NCI-H2107 treated with DMSO at 0.1 percent for 48 hours (cell line): Measurements from ENCODE around the gene MYO1F.

ENCODE experiments used
- DNase-seq: peaks from one replicate; lab custom pipeline; 2025; ENCODE audit not compliant: unreplicated experiment; lab: John Stamatoyannopoulos, UW

MYO1F gene

GRCh38 chr19:8499048-8499833 lies 78.0 kb downstream of the MYO1F start:
- no peak for DNase-seq

- DNase-seq, result no peak
These were observed 78.9 kb downstream of the MYO1F start for GRCh38 chr19:8498295-8498694.

GRCh38 chr19:8494158-8494557 lies 83.1 kb downstream of the MYO1F start:
- no peak for DNase-seq

- DNase-seq, result no peak
These were observed 85.7 kb downstream of the MYO1F start for GRCh38 chr19:8491574-8491973.

- DNase-seq, result no peak
These were observed 86.4 kb downstream of the MYO1F start for GRCh38 chr19:8490873-8491272.

- no peak for DNase-seq
These were observed 86.9 kb downstream of the MYO1F start for GRCh38 chr19:8490395-8490760.

GRCh38 chr19:8489561-8490394 lies 87.5 kb downstream of the MYO1F start:
- DNase-seq, result no peak

GRCh38 chr19:8488365-8488764 lies 88.9 kb downstream of the MYO1F start:
- no peak for DNase-seq

- DNase-seq, result no peak
These were observed 89.9 kb downstream of the MYO1F start for GRCh38 chr19:8487137-8487851.

GRCh38 chr19:8486661-8487136 lies 90.5 kb downstream of the MYO1F start:
- DNase-seq, result no peak

GRCh38 chr19:8485561-8486371 lies 91.5 kb downstream of the MYO1F start:
- no peak for DNase-seq

- no peak for DNase-seq
These were observed 92.8 kb downstream of the MYO1F start for GRCh38 chr19:8484331-8484894.

GRCh38 chr19:8483165-8483564 lies 94.1 kb downstream of the MYO1F start:
- DNase-seq, result no peak

- DNase-seq, result no peak
These were observed 94.5 kb downstream of the MYO1F start for GRCh38 chr19:8482696-8483095.

GRCh38 chr19:8481616-8482015 lies 95.6 kb downstream of the MYO1F start:
- DNase-seq, result no peak

- DNase-seq, result no peak
These were observed 96.0 kb downstream of the MYO1F start for GRCh38 chr19:8481201-8481600.

GRCh38 chr19:8478598-8478997 lies 98.6 kb downstream of the MYO1F start:
- no peak for DNase-seq

- no peak for DNase-seq
These were observed 99.4 kb downstream of the MYO1F start for GRCh38 chr19:8477889-8478288.

- DNase-seq, result no peak
These were observed 100.7 kb downstream of the MYO1F start for GRCh38 chr19:8476524-8476923.

GRCh38 chr19:8475005-8475404 lies 102.2 kb downstream of the MYO1F start:
- no peak for DNase-seq
